Transverse colon (tissue), 4 donors: ENCODE results near the gene OAS3. TPM values are rescaled to one million over a fixed set of nuclear protein-coding genes. Genes with fewer than 3 reads are reported as not detected.

Experiments used
- DNase-seq: peaks from one replicate; pipeline ENCODE4 v3.0.0-alpha.2; 2019
- H3K27ac ChIP-seq, 4 donors: fragments of 200-600 bp; sonication (generic); 2 replicates each; pipeline ENCODE4 v1.5.1; 2016 to 2018; ENCODE audit warnings: inconsistent platforms in 4 of 4
- H3K27me3 ChIP-seq: fragments of 200-600 bp; sonication (generic); 2 replicates; pipeline ENCODE4 v1.5.1; 2017; ENCODE audit warnings: inconsistent platforms
- H3K36me3 ChIP-seq, 4 donors: fragments of 200-600 bp; sonication (generic); 2 replicates each; pipeline ENCODE4 v1.5.1; 2017 to 2019; ENCODE audit warnings: inconsistent platforms in 4 of 4
- H3K4me1 ChIP-seq, 4 donors: fragments of 200-600 bp; sonication (generic); 2 replicates each; pipeline ENCODE4 v1.5.1; 2017 to 2020; ENCODE audit warnings: inconsistent platforms in 4 of 4
- H3K4me3 ChIP-seq, 4 donors: fragments of 200-600 bp; sonication (generic); 1 replicate in 1 of 4; 2 replicates in 3 of 4; pipeline versions ENCODE4 v1.5.1 to v1.6.1; 2017 to 2019; ENCODE audit warnings: inconsistent platforms in 4 of 4
- H3K9me3 ChIP-seq, 2 donors: fragments of 200-600 bp; sonication (generic); 2 replicates each; pipeline ENCODE4 v1.5.1; 2017 to 2019; ENCODE audit warnings: inconsistent platforms in 2 of 2
- CTCF ChIP-seq, 5 experiments: fragments of 200-600 bp in 3 of 5; fragments of 450-650 bp in 2 of 5; sonication (generic) in 3 of 5; IDR thresholded peaks; 1 replicate in 2 of 5; 2 replicates in 3 of 5; pipeline ENCODE4 v1.5.1; 2016 to 2017; ENCODE audit warnings: antibody characterized with exemption in 5 of 5, inconsistent platforms in 3 of 5, mild to moderate bottlenecking in 2 of 5, moderate library complexity in 1 of 5
- EP300 ChIP-seq: sonication (generic); formaldehyde crosslinking; IDR thresholded peaks from one replicate; pipeline ENCODE4 v1.6.1; 2017; ENCODE audit warnings: antibody characterized with exemption, low read depth
- POLR2A ChIP-seq: fragments of 450-650 bp; IDR thresholded peaks from one replicate; pipeline ENCODE4 v1.6.1; 2016; ENCODE audit warnings: antibody characterized with exemption, mild to moderate bottlenecking, moderate library complexity
- POLR2AphosphoS5 ChIP-seq, 3 donors: sonication (generic); formaldehyde crosslinking; IDR thresholded peaks; one replicate each; pipeline ENCODE4 v1.6.1; 2016; ENCODE audit warnings: antibody characterized with exemption in 3 of 3
- WGBS, 2 donors: methylation state at CpG; one replicate each; pipeline ENCODE4 v1.1.5; 2018; ENCODE audit warnings: low coverage in 1 of 2; 5-methylcytosine and 5-hydroxymethylcytosine counted together
- in situ Hi-C, 4 donors: fragments of 200-750 bp; cut with MboI; loops; one replicate each; pipeline versions ENCODE4 v1.15.0 to v1.15.1; 2017; ENCODE audit warnings: low sequenced_read_pairs in 3 of 4, low pct_ligation_motif_present in 1 of 4, low pct_unique_long_range_greater_than_20kb in 1 of 4
- intact Hi-C: fragments of 100-400 bp; cut with DNase I; formaldehyde crosslinking; loops from one replicate; pipeline ENCODE4 v1.15.1; 2023; ENCODE audit warnings: low total_unique reads
- total RNA-seq, 4 donors: library from RNA; depleted of rRNA; stranded (reverse); fragments of >200 nt; gene quantifications; one replicate each; pipeline ENCODE4 v1.1.0, GENCODE V29; 2016

OAS3 gene
- total RNA-seq, 4 donors from 2014 or later = 6.2 to 17.6 (median 12.4) TPM

GRCh38 chr12:113002676-113003075, 64.4 kb downstream of the OAS3 start:
- Histone ChIP-seq H3K27me3 (no peaks in the 10 kb centered on the region), H3K4me3 (no peak overlapping the region), H3K4me1 (no peaks in the 10 kb centered on the region), H3K27ac (no peak overlapping the region), H3K36me3 (peaks cover 0 to 7% (median 0%) of the 10 kb centered on the region in 4 donors), H3K9me3 (no peaks in the 10 kb centered on the region)
- no peak for TF ChIP-seq POLR2A
- TF ChIP-seq CTCF (IDR thresholded peaks at IDR 0.05) = no peak
- no peak for TF ChIP-seq EP300
- no peak for TF ChIP-seq POLR2AphosphoS5 (IDR thresholded peaks at IDR 0.05)
- intact Hi-C loops (no loop called here), in situ Hi-C loops (no loop called here)
- WGBS, 2 donors = 74 to 93% methylated on average over 3 to 5 of the region's 5 CpGs
- no peak for DNase-seq

- in situ Hi-C loops = no loop called here
- intact Hi-C loops = no loop called here
- WGBS, 2 donors = 81 to 93% methylated on average over 3 to 9 of the region's 9 CpGs
- no peaks in the 10 kb centered on the region for H3K9me3 ChIP-seq
- DNase-seq = no peak
- TF ChIP-seq POLR2AphosphoS5 (IDR thresholded peaks at IDR 0.05) = no peak
- no peak for TF ChIP-seq POLR2A
- no peak for TF ChIP-seq EP300
- no peak for TF ChIP-seq CTCF (IDR thresholded peaks at IDR 0.05)
- no peaks in the 10 kb centered on the region for H3K4me1 ChIP-seq
- H3K36me3 ChIP-seq = no peaks in the 10 kb centered on the region
- no peak overlapping the region for H3K27ac ChIP-seq
- H3K27me3 ChIP-seq = no peaks in the 10 kb centered on the region
- H3K4me3 ChIP-seq = no peak overlapping the region
Observed at GRCh38 chr12:113003636-113004035, 65.4 kb downstream of the OAS3 start.

- H3K4me1 ChIP-seq = no peaks in the 10 kb centered on the region
- H3K9me3 ChIP-seq = no peaks in the 10 kb centered on the region
- H3K4me3 ChIP-seq = no peak overlapping the region
- WGBS, 2 donors = 77 to 82% methylated on average over 4 of the region's 4 CpGs
- intact Hi-C loops (no loop called here), in situ Hi-C loops (no loop called here)
- H3K27me3 ChIP-seq = no peaks in the 10 kb centered on the region
- H3K27ac ChIP-seq = no peak overlapping the region
- TF ChIP-seq EP300 (no peak), POLR2AphosphoS5 (IDR thresholded peaks at IDR 0.05) (no peak), POLR2A (no peak), CTCF (IDR thresholded peaks at IDR 0.05) (no peak)
- H3K36me3 ChIP-seq = peaks cover 0 to 13% (median 0%) of the 10 kb centered on the region in 4 donors
- DNase-seq = no peak
Observed at GRCh38 chr12:113005762-113006161, 67.5 kb downstream of the OAS3 start.

- in situ Hi-C loops = no loop called here
- 92% methylated on average over 7 of the region's 7 CpGs; no CpG with 5 or more reads in 1 of the 2 donors for WGBS, 2 donors
- Histone ChIP-seq H3K4me1 (no peaks in the 10 kb centered on the region), H3K36me3 (peaks cover 0 to 13% (median 0%) of the 10 kb centered on the region in 4 donors), H3K9me3 (peaks cover 0 to 2% of the 10 kb centered on the region in 2 donors), H3K27me3 (no peaks in the 10 kb centered on the region), H3K4me3 (no peak overlapping the region), H3K27ac (no peak overlapping the region)
- DNase-seq = no peak
- intact Hi-C loops = no loop called here
- TF ChIP-seq POLR2A = no peak
- no peak for TF ChIP-seq EP300
- TF ChIP-seq POLR2AphosphoS5 (IDR thresholded peaks at IDR 0.05) = no peak
- no peak for TF ChIP-seq CTCF (IDR thresholded peaks at IDR 0.05)
Observed at GRCh38 chr12:113006206-113006605, 67.9 kb downstream of the OAS3 start.
